HG02943 (cell line): ENCODE data around the gene FBXO9.
A peak's percentile ranks its signal among the peaks of the same experiment; 100 is the strongest.

Source experiments
- ATAC-seq: cut with Tn5 transposase; IDR thresholded peaks from one replicate; pipeline ENCODE4 v1.9.1; 2021; ENCODE audit warnings: mild to moderate bottlenecking, low read depth, moderate library complexity; ENCODE audit not compliant: unreplicated experiment

FBXO9 gene

GRCh38 chr6:53065266-53066076, at the start of gene FBXO9:
FBXO9 (plus strand) TSS chr6:53065404; CDS start chr6:53065790, 386 bp downstream.
- peak; percentile 50 for ATAC-seq

- ATAC-seq = no peak
Measured at GRCh38 chr6:53015486-53015885, 49.7 kb upstream of the FBXO9 start.

- ATAC-seq = no peak
Measured at GRCh38 chr6:53018446-53018845, 46.8 kb upstream of the FBXO9 start.

GRCh38 chr6:53020005-53020744, 45.0 kb upstream of the FBXO9 start:
- no peak for ATAC-seq

GRCh38 chr6:53023323-53023722, 41.9 kb upstream of the FBXO9 start:
- no peak for ATAC-seq

GRCh38 chr6:53026526-53026925, 38.7 kb upstream of the FBXO9 start:
- no peak for ATAC-seq

GRCh38 chr6:53027131-53027718, 38.0 kb upstream of the FBXO9 start:
- ATAC-seq = no peak

GRCh38 chr6:53028467-53028866, 36.7 kb upstream of the FBXO9 start:
- ATAC-seq = no peak

- ATAC-seq = no peak
Measured at GRCh38 chr6:53029257-53029656, 35.9 kb upstream of the FBXO9 start.

- no peak for ATAC-seq
Measured at GRCh38 chr6:53029761-53030160, 35.4 kb upstream of the FBXO9 start.

GRCh38 chr6:53031281-53031680, 33.9 kb upstream of the FBXO9 start:
- no peak for ATAC-seq

- no peak for ATAC-seq
Measured at GRCh38 chr6:53032849-53033248, 32.4 kb upstream of the FBXO9 start.

- no peak for ATAC-seq
Measured at GRCh38 chr6:53033764-53034163, 31.4 kb upstream of the FBXO9 start.

- no peak for ATAC-seq
Measured at GRCh38 chr6:53035549-53036213, 29.5 kb upstream of the FBXO9 start.

- ATAC-seq = no peak
Measured at GRCh38 chr6:53038141-53038540, 27.1 kb upstream of the FBXO9 start.

GRCh38 chr6:53038596-53038995, 26.6 kb upstream of the FBXO9 start:
- no peak for ATAC-seq

- ATAC-seq = no peak
Measured at GRCh38 chr6:53041356-53041755, 23.8 kb upstream of the FBXO9 start.

GRCh38 chr6:53042112-53042511, 23.1 kb upstream of the FBXO9 start:
- ATAC-seq = no peak

- ATAC-seq = no peak
Measured at GRCh38 chr6:53043581-53043980, 21.6 kb upstream of the FBXO9 start.

- ATAC-seq = no peak
Measured at GRCh38 chr6:53044071-53044470, 21.1 kb upstream of the FBXO9 start.

GRCh38 chr6:53044572-53044971, 20.6 kb upstream of the FBXO9 start:
- ATAC-seq = no peak
